ENCODE measurements around the gene SOCS6.
A peak's percentile ranks its signal among the peaks of the same experiment; 100 is the strongest.
"Not testable (repeated sequence)": the region's sequence is repeated elsewhere in the genome, so short reads cannot be mapped to it uniquely, and the experiment has no call there.

The SOCS6 gene

DNA sequence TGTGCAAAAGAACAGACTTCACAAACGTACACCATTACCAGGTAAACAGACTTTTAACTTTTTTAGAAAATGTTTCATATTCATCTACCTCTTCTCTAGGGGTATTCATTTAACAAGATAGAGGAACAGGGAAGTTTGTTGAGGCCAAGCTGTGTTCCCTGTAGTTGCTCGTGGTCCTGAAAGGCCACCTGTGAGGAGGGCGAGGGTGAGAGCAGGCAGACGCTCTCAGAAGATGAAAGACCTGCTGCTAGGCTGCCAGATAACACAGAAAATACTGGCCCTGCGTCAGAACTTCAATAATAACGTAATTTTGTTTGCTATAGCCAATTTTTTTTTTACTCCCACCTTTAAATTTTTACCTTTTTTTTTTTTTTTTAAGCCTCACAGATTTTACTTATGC lies 42.0 kb downstream of the SOCS6 start:
- no peak overlapping the region for H3K27ac Mint-ChIP-seq
- H3K4me1 Mint-ChIP-seq = no peaks in the 10 kb centered on the region
- no peak overlapping the region for H3K4me3 Mint-ChIP-seq
- H3K36me3 Mint-ChIP-seq = no peaks in the 10 kb centered on the region
- no peak for DNase-seq (ENCODE audit: low spot score in 2 of 2)
- H3K9me3 Mint-ChIP-seq = no peaks in the 10 kb centered on the region
- ATAC-seq = no peak

DNA sequence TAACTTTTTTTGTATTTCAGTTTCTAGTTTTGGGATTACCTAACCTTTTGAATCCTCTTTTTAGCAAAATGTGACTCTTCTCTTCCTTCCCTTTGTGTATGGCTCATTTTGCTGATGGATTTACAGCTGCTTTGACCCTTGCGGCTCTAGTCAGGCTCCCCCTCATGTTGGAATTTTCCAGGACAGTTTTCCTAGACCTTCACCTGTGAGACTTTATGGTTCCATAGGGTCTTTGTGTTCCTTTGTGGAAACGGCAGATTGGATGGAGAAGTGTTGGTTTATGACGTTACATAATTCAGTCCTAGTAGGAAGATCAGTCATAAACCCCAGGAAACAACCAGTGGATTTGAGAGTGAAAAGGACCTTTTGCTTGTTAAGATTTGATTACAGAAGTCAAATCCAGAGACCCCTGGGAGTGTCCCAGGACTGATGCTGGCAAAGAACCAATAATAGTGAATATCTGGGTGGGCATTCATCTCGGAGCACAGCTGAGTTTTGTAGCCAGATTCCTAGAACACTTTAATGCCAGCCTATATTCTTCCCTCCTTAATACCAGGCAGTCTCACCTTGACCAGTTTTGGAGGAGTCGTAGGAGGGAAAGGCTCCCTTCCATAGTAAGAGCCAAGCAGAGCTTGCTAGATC lies 42.7 kb downstream of the SOCS6 start:
- H3K4me1 Mint-ChIP-seq = no peaks in the 10 kb centered on the region

DNA sequence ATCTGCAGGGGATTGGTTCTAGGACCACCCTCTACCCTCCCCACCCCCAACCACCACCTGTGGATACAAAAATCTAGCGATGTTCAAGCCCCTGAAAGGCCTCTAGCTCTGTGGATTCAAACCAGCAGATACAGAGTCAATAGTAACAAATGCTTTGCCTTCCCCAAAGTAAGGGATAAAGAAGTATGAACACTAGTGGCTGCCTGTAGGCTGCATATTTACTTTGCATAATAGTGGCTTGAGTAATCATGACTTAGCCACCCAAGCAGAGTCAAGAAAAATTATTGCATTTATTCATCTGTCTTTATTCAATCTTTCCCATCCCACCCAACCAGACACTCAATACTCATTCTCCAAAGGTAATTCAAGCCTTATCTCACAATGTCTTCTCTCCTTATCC lies 43.8 kb downstream of the SOCS6 start:
- no peaks in the 10 kb centered on the region for H3K36me3 Mint-ChIP-seq
- H3K27ac Mint-ChIP-seq = no peak overlapping the region
- no peak overlapping the region for H3K4me3 Mint-ChIP-seq
- no peaks in the 10 kb centered on the region for H3K9me3 Mint-ChIP-seq
- no peaks in the 10 kb centered on the region for H3K4me1 Mint-ChIP-seq
- ATAC-seq = no peak
- no peak for DNase-seq (ENCODE audit: low spot score in 2 of 2)

More for the DNA sequence above, 42.7 kb downstream of the SOCS6 start:
- Mint-ChIP-seq H3K9me3 (no peaks in the 10 kb centered on the region), H3K4me3 (no peak overlapping the region), H3K36me3 (no peaks in the 10 kb centered on the region), H3K27ac (no peak overlapping the region)
- ATAC-seq (no peak), DNase-seq (ENCODE audit: low spot score in 2 of 2) (no peak)

DNA sequence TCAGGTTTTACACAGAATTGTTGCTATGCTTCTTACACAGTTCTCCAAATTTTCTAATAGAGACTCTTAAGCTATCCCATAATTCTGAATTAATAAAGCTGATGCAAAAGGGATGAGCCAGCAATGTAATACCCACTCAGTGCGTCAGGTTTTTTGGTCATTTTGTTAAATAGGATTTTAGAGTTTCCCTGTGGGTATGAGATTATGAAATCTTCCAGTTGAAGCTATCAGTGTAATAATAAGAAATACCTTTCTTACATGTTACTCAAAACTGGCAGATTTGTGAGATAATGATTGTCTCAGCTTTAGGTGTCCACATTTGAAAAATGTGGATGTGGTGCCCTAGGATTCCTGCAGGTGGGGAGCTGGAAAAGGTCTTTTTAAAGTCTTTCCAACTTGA lies 44.5 kb downstream of the SOCS6 start:
- H3K36me3 Mint-ChIP-seq = no peaks in the 10 kb centered on the region
- H3K4me1 Mint-ChIP-seq = no peaks in the 10 kb centered on the region
- H3K4me3 Mint-ChIP-seq = no peak overlapping the region
- ATAC-seq = no peak
- H3K9me3 Mint-ChIP-seq = no peaks in the 10 kb centered on the region
- DNase-seq (ENCODE audit: low spot score in 2 of 2) = no peak
- no peak overlapping the region for H3K27ac Mint-ChIP-seq

DNA sequence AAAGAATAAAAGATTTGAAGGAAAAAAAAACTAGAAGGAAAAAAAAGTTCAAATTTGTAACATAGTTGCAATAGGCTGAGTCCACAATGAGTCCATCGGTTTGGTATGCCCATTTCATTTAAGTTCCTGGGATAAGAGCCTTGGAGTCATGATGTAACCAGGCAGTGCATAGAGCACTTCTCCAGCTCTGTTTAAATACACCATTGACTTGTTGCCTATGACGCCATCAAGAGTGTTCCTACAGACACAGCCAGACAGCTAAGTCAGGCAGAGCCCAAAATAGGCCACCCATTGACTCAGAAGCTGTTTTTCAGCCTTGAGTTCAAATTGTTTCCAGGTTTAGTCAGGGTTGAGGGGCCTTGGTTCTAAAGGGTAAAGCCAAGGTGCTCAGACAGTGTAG lies 44.9 kb downstream of the SOCS6 start:
- no peaks in the 10 kb centered on the region for H3K36me3 Mint-ChIP-seq
- ATAC-seq (no peak), DNase-seq (ENCODE audit: low spot score in 2 of 2) (no peak)
- no peaks in the 10 kb centered on the region for H3K9me3 Mint-ChIP-seq
- no peaks in the 10 kb centered on the region for H3K4me1 Mint-ChIP-seq
- no peak overlapping the region for H3K4me3 Mint-ChIP-seq
- no peak overlapping the region for H3K27ac Mint-ChIP-seq

DNA sequence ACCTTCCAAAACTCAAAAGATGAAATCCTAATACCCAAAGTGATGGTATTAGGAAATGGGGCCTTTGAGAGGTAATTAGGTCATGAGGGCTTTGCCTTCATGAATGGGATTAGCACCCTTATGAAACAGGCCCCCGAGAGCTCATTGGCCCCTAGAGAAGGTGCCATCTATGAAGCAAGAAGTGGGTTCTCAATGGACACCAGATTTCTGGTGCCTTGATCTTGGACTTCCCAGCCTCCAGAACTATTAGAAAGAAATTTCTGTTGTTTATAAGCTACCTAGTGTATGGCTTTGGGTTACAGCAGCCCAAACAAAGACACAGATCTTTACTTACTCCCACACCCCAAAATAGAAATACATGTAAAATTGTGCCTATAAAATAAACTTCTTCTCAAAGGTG lies 45.4 kb downstream of the SOCS6 start:
- Mint-ChIP-seq H3K4me1 (no peaks in the 10 kb centered on the region), H3K27ac (no peak overlapping the region), H3K4me3 (no peak overlapping the region), H3K9me3 (no peaks in the 10 kb centered on the region), H3K36me3 (no peaks in the 10 kb centered on the region)
- DNase-seq (ENCODE audit: low spot score in 2 of 2) (no peak), ATAC-seq (no peak)

DNA sequence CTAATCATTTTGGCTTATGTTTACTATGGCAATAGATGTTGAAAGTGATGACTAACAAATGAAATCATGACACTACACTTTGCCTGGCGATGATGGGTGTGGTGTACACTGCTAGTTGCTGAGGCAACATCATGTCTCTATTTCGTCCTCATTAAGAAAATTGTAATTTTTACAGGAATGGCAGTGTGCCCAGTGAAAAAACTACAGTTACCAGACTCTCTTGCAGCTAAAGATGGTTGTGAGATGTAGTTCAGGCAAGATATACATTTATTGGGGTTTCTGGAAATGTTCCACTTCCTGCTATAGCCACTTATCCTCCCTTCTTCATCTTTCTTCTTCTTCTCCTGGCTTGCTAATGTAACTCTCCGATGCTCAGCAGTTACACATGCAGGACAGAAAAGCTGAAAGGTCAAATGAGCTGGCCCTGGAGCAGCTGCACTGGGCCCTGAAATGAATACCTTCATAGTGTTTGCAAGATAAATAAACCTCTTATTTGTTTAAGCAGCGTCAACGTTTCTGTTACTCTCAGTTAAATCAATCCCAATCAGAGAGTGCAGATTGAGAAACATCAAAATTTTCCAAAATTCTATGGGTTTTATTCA lies 46.0 kb downstream of the SOCS6 start:
- DNase-seq (ENCODE audit: low spot score in 2 of 2) = no peak
- H3K4me1 Mint-ChIP-seq = no peaks in the 10 kb centered on the region
- H3K27ac Mint-ChIP-seq = no peak overlapping the region
- no peak for ATAC-seq
- no peaks in the 10 kb centered on the region for H3K36me3 Mint-ChIP-seq
- no peak overlapping the region for H3K4me3 Mint-ChIP-seq
- H3K9me3 Mint-ChIP-seq = no peaks in the 10 kb centered on the region

DNA sequence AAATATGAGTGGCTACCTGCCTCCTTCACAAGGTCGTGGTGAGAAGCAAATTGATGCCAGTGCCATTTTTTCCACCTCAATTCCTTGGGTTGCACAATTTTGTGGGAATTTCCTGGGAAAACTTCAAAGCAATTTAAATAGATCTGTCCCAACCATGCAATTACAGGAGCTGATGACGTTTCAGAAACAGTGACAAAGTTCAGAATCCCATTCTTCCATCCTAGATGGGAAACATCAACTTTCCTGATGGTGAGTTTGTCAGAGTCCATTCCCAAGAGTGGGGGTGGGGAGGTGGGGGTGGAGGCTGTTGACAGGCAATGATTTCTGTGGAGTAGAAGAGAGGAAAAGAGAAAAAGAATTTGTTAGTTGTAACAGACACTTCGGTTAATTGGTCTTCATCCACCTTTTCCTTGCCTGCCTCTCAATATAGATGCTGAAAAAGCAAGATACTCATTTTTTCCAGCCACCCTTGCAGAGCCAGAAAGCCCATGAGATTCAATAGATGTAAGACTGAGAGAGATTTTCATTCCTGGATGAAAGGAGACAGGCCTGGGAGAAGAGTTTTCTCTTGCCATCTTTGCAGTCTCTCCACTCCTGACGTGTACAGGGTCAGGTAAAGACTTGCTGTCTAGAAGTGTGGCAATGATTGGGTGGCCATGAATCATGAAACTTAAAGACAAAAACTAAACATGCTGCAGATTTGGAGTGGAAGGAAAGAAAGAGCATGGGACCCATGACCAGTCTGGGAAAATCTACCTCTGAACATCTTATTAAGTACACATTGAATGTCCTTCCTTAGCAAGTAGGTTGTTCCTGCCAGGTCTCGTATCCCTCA lies 47.3 kb downstream of the SOCS6 start:
- no peak for ATAC-seq
- H3K27ac Mint-ChIP-seq = no peak overlapping the region
- no peaks in the 10 kb centered on the region for H3K4me1 Mint-ChIP-seq
- no peaks in the 10 kb centered on the region for H3K36me3 Mint-ChIP-seq
- no peak overlapping the region for H3K4me3 Mint-ChIP-seq
- DNase-seq (ENCODE audit: low spot score in 2 of 2) = no peak
- H3K9me3 Mint-ChIP-seq = no peaks in the 10 kb centered on the region

DNA sequence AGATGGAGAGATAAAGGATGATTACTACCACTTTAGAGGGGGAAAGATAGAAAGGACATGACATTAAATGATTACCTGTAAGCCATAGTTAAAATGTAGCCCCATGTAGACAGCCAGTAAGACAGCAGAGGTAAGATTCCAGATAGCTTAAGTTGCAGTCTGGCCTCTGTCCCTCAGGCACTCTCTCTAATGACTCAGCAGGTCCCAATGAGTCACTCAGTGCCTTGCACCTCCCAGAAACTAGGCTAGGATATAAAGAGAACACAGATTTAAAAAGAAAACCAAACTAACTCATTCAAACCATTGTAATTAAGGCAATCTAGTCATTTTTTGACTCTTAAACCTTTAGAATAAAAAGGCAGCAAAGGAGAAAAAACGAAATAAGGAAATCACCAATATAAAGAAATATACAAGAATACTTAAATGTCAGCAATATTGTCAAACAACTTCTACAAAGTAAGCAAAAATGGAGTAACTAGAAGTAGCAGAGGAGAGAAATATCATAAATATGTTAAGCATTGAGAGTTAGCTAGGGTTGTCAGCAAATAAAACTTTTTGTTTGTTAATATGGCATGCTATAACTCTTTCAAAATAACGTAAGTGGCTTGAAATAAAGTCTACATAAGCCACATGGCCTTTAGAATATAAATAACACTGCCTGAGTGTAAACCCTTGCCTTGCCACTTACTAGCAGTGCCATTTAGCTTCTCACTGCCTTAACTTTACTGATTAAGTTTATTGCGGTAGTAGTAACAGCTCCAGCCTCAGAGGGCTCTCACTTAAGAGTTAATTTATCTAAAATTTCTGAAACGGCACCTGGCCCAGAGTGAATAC lies 48.5 kb downstream of the SOCS6 start:
- H3K27ac Mint-ChIP-seq = no peak overlapping the region
- no peaks in the 10 kb centered on the region for H3K4me1 Mint-ChIP-seq
- H3K36me3 Mint-ChIP-seq = no peaks in the 10 kb centered on the region
- ATAC-seq (peak; percentile 69), DNase-seq (ENCODE audit: low spot score in 2 of 2) (no peak)
- H3K9me3 Mint-ChIP-seq = no peaks in the 10 kb centered on the region
- H3K4me3 Mint-ChIP-seq = no peak overlapping the region

DNA sequence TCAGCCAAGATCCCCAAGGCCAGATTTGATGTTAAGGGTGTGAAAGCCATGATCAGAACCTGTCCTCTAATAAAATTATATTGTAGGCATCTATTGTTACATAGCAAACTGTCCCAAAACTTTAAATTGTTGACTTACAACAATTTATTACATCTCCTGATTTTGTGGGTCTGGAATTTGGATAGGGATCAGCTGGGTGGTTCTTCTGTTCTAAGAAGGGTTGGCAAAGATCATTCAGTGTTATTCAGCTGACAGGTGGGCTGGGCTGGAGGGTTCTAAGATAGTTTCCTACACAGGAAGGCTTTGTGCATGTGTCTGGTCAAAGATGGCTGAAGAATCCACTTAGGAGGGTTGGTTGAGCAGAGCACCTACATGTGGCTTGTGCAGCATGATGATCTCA lies 50.0 kb downstream of the SOCS6 start:
- no peaks in the 10 kb centered on the region for H3K36me3 Mint-ChIP-seq
- ATAC-seq (no peak), DNase-seq (ENCODE audit: low spot score in 2 of 2) (no peak)
- H3K4me3 Mint-ChIP-seq = no peak overlapping the region
- H3K4me1 Mint-ChIP-seq = no peaks in the 10 kb centered on the region
- no peaks in the 10 kb centered on the region for H3K9me3 Mint-ChIP-seq
- H3K27ac Mint-ChIP-seq = no peak overlapping the region

DNA sequence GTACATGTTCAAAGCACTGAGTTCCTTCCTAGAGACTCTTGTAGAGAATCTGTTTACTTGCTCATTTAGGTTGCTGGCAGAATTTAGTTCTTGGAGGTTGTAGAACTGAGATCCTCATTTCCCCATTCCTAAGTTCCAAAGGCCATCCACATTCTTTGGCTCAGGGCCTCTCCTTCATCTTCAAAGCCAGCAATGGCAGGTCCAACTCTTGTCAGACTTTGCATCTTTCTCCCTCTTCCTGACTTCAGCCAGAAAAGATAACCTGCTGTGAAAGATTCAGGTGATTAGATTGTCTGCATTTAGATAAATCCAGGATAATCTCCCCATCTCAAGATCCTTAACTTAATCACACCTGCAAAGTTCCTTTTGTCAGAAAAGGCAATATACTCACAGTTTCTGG lies 51.1 kb downstream of the SOCS6 start:
- H3K27ac Mint-ChIP-seq = no peak overlapping the region
- no peak for ATAC-seq
- H3K36me3 Mint-ChIP-seq = no peaks in the 10 kb centered on the region
- DNase-seq (ENCODE audit: low spot score in 2 of 2) = no peak
- no peak overlapping the region for H3K4me3 Mint-ChIP-seq
- no peaks in the 10 kb centered on the region for H3K9me3 Mint-ChIP-seq
- no peaks in the 10 kb centered on the region for H3K4me1 Mint-ChIP-seq

DNA sequence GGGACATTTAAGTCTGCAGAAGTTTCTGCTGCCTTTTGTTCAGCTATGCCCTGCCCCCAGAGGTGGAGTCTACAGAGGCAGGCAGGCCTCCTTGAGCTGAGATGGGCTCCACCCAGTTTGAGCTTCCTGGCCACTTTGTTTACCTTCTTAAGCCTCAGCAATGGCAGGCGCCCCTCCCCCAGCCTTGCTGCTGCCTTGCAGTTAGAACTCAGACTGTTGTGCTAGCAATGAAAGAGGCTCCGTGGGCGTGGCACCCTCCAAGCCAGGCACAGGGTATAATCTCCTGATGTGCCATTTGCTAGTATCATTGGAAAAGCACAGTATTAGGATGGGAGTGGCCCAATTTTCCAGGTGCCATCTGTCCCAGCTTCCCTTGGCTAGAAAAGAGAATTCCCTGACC lies 59.6 kb downstream of the SOCS6 start:
- not testable (repeated sequence) for H3K4me3 Mint-ChIP-seq; DNase-seq (ENCODE audit: low spot score in 2 of 2); H3K27ac Mint-ChIP-seq; H3K4me1 Mint-ChIP-seq; ATAC-seq; H3K9me3 Mint-ChIP-seq; H3K36me3 Mint-ChIP-seq

DNA sequence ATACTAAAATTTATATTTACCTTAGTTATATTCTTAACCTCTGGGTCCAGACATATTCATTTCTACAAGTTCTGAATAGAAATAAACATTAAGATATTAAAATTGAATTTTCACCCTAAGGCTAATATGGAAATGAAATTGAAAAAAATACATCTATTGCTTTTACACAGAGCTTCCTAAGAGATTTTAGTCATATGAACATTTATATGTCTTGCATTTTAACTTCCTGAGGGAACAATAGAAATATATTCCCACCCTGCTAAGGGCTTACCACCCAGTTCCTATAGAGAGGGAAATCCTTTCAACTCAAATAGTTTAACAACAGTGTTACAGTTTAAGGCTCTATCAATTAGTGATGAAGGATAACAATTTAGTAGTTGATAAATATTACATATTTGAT lies 60.5 kb downstream of the SOCS6 start:
- H3K4me3 Mint-ChIP-seq = no peak overlapping the region
- H3K27ac Mint-ChIP-seq = no peak overlapping the region
- H3K9me3 Mint-ChIP-seq = peaks cover 8% of the 10 kb centered on the region
- H3K36me3 Mint-ChIP-seq = no peaks in the 10 kb centered on the region
- no peak for DNase-seq (ENCODE audit: low spot score in 2 of 2)
- no peak for ATAC-seq
- no peaks in the 10 kb centered on the region for H3K4me1 Mint-ChIP-seq

DNA sequence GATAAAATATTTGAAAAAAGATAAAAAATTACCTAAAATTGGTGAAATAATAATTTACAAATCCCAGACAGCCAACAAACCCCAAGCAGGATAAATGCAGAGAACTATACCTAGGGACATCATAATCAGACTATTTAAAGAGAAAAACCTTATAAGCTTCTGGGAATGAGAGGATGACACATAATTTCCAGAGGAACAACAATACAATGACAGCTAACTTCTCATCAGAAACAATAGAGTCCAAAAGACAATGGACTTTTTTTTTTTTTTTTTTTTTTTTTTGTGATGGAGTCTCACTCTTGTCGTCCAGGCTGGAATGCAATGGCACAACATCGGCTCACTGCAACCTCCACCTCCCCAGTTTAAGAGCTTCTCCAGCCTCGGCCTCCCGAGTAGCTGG lies 65.2 kb downstream of the SOCS6 start:
- H3K36me3 Mint-ChIP-seq = no peaks in the 10 kb centered on the region
- H3K9me3 Mint-ChIP-seq = peaks cover 6% of the 10 kb centered on the region
- no peak for ATAC-seq
- no peak overlapping the region for H3K27ac Mint-ChIP-seq
- DNase-seq (ENCODE audit: low spot score in 2 of 2) = no peak
- no peak overlapping the region for H3K4me3 Mint-ChIP-seq
- H3K4me1 Mint-ChIP-seq = no peaks in the 10 kb centered on the region

DNA sequence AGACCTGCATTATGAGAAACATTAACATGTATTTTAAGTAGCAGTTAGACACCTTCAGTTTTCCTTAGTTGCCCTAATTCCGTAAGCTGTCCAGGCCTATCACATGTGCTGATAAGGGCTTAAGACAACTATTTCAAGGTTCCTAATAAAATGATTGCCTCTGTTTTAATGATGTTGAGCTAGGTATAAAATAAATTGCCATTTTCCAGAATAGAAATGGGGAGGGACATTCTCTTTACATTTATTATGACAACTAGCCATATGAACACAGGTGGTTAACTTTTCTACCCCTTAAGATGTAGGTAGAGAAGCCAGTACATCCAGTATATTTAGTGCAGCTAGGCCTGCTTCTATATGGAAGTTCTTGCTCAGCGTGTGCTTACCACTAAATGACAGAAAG lies 65.9 kb downstream of the SOCS6 start:
- DNase-seq (ENCODE audit: low spot score in 2 of 2) (no peak), ATAC-seq (no peak)
- Mint-ChIP-seq H3K4me1 (no peaks in the 10 kb centered on the region), H3K9me3 (peaks cover 6% of the 10 kb centered on the region), H3K4me3 (no peak overlapping the region), H3K36me3 (no peaks in the 10 kb centered on the region), H3K27ac (no peak overlapping the region)

Data from stimulated activated effector memory CD8-positive, alpha-beta T cell treated with anti-CD3 and anti-CD28 coated beads, Interleukin-12 subunit alpha, Interleukin-12 subunit beta, amount 100 ng/mL, for 72 hours (primary cell).